Liver (tissue), 9 donors: ENCODE measurements around the gene RBMS3. TPM values are rescaled to one million over a fixed set of nuclear protein-coding genes. Genes with fewer than 3 reads are reported as not detected.

ENCODE experiments used
- DNase-seq: peaks from one replicate; pipeline ENCODE4 v3.0.0-alpha.2; 2017; ENCODE audit warnings: low spot score
- H3K27ac ChIP-seq, 2 donors: one replicate each; pipeline ENCODE4 v1.7.0; 2013; ENCODE audit warnings: inconsistent platforms in 2 of 2, low read length in 2 of 2, control low read depth in 1 of 2, low read depth in 1 of 2, mild to moderate bottlenecking in 1 of 2
- H3K27me3 ChIP-seq, 4 donors: one replicate each; pipeline versions ENCODE4 v1.6.1 to v1.7.0; 2013; ENCODE audit warnings: low read length in 3 of 4, inconsistent platforms in 1 of 4, mild to moderate bottlenecking in 1 of 4, moderate library complexity in 1 of 4; ENCODE audit not compliant: control insufficient read depth in 4 of 4, insufficient read depth in 4 of 4
- H3K36me3 ChIP-seq, 4 donors: one replicate each; pipeline versions ENCODE4 v1.6.1 to v1.7.0; 2013; ENCODE audit warnings: low read length in 3 of 4, mild to moderate bottlenecking in 3 of 4, low read depth in 1 of 4, moderate library complexity in 1 of 4; ENCODE audit not compliant: control insufficient read depth in 4 of 4, insufficient read depth in 3 of 4
- H3K4me1 ChIP-seq, 4 donors: one replicate each; pipeline versions ENCODE4 v1.6.1 to v1.7.0; 2013; ENCODE audit warnings: low read length in 3 of 4, mild to moderate bottlenecking in 3 of 4, moderate library complexity in 1 of 4; ENCODE audit not compliant: control insufficient read depth in 4 of 4, insufficient read depth in 4 of 4
- H3K4me3 ChIP-seq, 3 donors: one replicate each; pipeline versions ENCODE4 v1.6.1 to v1.7.0; 2013; ENCODE audit warnings: low read length in 3 of 3, control low read depth in 1 of 3, low read depth in 1 of 3, mild to moderate bottlenecking in 1 of 3
- H3K9ac ChIP-seq, 2 donors: one replicate each; pipeline ENCODE4 v1.7.0; 2013; ENCODE audit warnings: low read length in 2 of 2, mild to moderate bottlenecking in 2 of 2, moderate library complexity in 2 of 2, control low read depth in 1 of 2, low read depth in 1 of 2
- H3K9me3 ChIP-seq, 4 donors: one replicate each; pipeline versions ENCODE4 v1.6.1 to v1.7.0; 2013; ENCODE audit warnings: low read length in 3 of 4; ENCODE audit not compliant: control insufficient read depth in 4 of 4
- ATF3 ChIP-seq: IDR thresholded peaks from 2 replicates; pipeline ENCODE4 v1.6.1; 2016; ENCODE audit warnings: antibody characterized with exemption
- CTCF ChIP-seq: fragments of 150-350 bp; IDR thresholded peaks from 2 replicates; pipeline ENCODE4 v1.5.1; 2017; ENCODE audit warnings: improper control_type of control experiment, low read depth, low read length; ENCODE audit not compliant: missing input control
- FOXA1 ChIP-seq: IDR thresholded peaks from 2 replicates; pipeline ENCODE4 v1.6.1; 2016; ENCODE audit warnings: antibody characterized with exemption
- GABPA ChIP-seq, 2 donors: IDR thresholded peaks in 1 of 2; conservative IDR thresholded peaks in 1 of 2; 2 replicates each; pipeline ENCODE4 v1.6.1; 2016; ENCODE audit warnings: antibody characterized with exemption in 2 of 2, mild to moderate bottlenecking in 1 of 2, moderate library complexity in 1 of 2
- HNF4G ChIP-seq: IDR thresholded peaks from 2 replicates; pipeline ENCODE4 v1.6.1; 2016; ENCODE audit warnings: antibody characterized with exemption
- JUND ChIP-seq, 2 donors: IDR thresholded peaks; 2 replicates each; pipeline ENCODE4 v1.6.1; 2016; ENCODE audit warnings: antibody characterized with exemption in 2 of 2
- SP1 ChIP-seq: IDR thresholded peaks from 2 replicates; pipeline ENCODE4 v1.6.1; 2018; ENCODE audit warnings: antibody characterized with exemption, mild to moderate bottlenecking
- ZBTB33 ChIP-seq: IDR thresholded peaks from 2 replicates; pipeline ENCODE4 v1.6.1; 2016; ENCODE audit warnings: antibody characterized with exemption
- WGBS: extraction: QIAGEN DNeasy Blood & Tissue Kit; methylation state at CpG from one replicate; pipeline ENCODE4 v1.1.7; 2013; 5-methylcytosine and 5-hydroxymethylcytosine counted together
- polyA plus RNA-seq, 2 donors: library from polyadenylated mRNA; stranded (reverse) in 1 of 2; unstranded in 1 of 2; fragments of 200-250 nt in 1 of 2; fragments of >200 nt in 1 of 2; fragmentation: Nextera tagmentation in 1 of 2; extraction: Ambion mirVana in 1 of 2; gene quantifications; one replicate each; pipeline versions ENCODE4 v1.2.1 to v1.2.3, GENCODE V29; 2013 to 2015
- total RNA-seq, 2 donors: library from RNA; depleted of rRNA; stranded (reverse); fragments of >200 nt; gene quantifications; one replicate each; pipeline ENCODE4 v1.2.3, GENCODE V29; 2014
- TF ChIP-seq, protein P1 (sequence below): IDR thresholded peaks from 2 replicates; pipeline ENCODE4 v1.6.1; 2016; ENCODE audit warnings: antibody characterized with exemption
- donor health status: healthy.
- donor health status: healthy.
- donor health status: healthy.
- donor health status: healthy.
- donor health status: healthy.

Gene RBMS3
- total and polyA plus RNA-seq, 4 donors = 1.2 to 14.9 (median 9.3) TPM

DNA sequence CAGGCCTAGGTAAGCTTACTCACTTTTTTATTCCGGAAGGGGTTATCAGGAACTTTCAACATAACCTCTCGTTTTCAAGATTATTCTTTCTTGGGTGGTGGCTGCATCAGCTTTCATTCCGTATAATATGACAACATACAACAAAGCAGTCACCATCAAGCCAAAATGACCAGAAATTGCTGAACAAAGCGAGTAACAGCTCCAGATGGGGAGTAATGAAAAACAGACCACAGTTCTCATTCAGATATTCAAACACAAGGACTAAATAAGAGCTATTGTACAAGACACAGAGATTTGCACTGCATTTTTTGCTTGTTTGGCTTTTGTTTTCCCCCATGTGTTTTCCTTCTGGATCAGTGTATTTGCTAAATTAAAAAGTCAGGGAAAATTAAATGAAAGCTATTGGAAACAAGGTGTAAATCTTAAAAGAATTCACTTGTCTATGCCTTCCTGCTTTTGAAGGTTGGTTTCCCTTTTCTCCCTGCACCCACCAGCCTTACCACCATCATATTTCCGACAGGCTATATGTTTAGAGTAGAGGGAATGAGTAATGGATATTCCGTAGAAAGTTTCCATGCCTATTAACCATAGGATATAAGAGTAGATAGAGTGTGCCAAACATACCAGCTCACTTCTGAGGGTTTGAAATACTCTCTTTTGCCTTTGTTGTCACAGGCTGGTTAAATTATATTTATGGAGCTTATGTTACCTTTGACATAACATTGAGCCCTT lies 213.6 kb downstream of the RBMS3 start (continued):
- no peak for TF ChIP-seq CTCF

- TF ChIP-seq HNF4G (no peak), SP1 (no peak), JUND (IDR thresholded peaks at IDR 0.05) (no peak), FOXA1 (no peak), ATF3 (no peak)
- no peak overlapping the region for H3K27ac ChIP-seq
- no peak overlapping the region for H3K9ac ChIP-seq
- no peak for DNase-seq
- no peaks in the 10 kb centered on the region for H3K9me3 ChIP-seq
- H3K4me3 ChIP-seq = no peak overlapping the region
- WGBS = 84% methylated on average over 5 of the region's 5 CpGs
- no peaks in the 10 kb centered on the region for H3K27me3 ChIP-seq
- H3K4me1 ChIP-seq = no peaks in the 10 kb centered on the region
- H3K36me3 ChIP-seq = no peaks in the 10 kb centered on the region
These were observed 216.4 kb downstream of the RBMS3 start for GRCh38 chr3:29497282-29497681.

DNA sequence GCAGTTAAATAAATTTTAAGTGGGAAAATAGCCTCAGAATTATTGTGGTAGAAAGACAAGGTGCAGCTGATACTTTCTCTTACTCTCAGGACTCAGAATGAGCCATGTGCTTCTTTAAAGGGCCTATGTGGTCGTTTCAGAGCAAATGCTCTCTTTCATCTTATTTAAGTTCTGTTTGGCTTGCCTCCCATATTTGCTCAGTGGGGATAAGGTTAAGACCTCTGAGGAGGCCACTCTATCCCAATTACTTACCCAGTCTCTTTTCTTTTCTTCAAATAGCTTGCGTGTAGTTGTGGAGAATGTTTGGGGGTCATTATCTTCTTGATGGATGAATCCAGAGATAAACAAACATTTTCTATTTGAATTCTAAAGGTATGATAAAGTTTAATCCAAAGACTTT lies 221.9 kb downstream of the RBMS3 start:
- TF ChIP-seq, protein P1, sequence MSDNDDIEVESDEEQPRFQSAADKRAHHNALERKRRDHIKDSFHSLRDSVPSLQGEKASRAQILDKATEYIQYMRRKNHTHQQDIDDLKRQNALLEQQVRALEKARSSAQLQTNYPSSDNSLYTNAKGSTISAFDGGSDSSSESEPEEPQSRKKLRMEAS = no peak
- TF ChIP-seq GABPA (IDR thresholded peaks at IDR 0.05 in 1 of 2, conservative IDR thresholded peaks at IDR 0.05 in 1 of 2) (no peak), ZBTB33 (no peak), ATF3 (no peak), CTCF (no peak), JUND (IDR thresholded peaks at IDR 0.05) (no peak)
- WGBS = 85% methylated on average over 2 of the region's 2 CpGs
- no peak for DNase-seq
- Histone ChIP-seq H3K9me3 (no peaks in the 10 kb centered on the region), H3K27me3 (no peaks in the 10 kb centered on the region), H3K36me3 (no peaks in the 10 kb centered on the region), H3K4me1 (no peaks in the 10 kb centered on the region), H3K4me3 (no peak overlapping the region), H3K27ac (no peak overlapping the region), H3K9ac (no peak overlapping the region)
